RWPE2 (cell line): Measurements from ENCODE around the gene BTG2.
A peak's percentile ranks its signal among the peaks of the same experiment; 100 is the strongest.

Experiments used
- ATAC-seq: fragments of 200-7000 bp; cut with Tn5 transposase; 3 replicates; pipeline ENCODE4 v1.9.1; 2021; ENCODE audit warnings: low read depth
- DNase-seq: peaks from one replicate; pipeline ENCODE4 v3.0.0-alpha.2; 2020; ENCODE audit warnings: low spot score
- H3K27ac ChIP-seq: fragments of 450-650 bp; 2 replicates; pipeline ENCODE4 v1.5.1; 2017; ENCODE audit warnings: mild to moderate bottlenecking; ENCODE audit not compliant: poor library complexity, severe bottlenecking
- H3K27me3 ChIP-seq: fragments of 250-450 bp; sonication (Bioruptor Pico); 2 replicates; pipeline ENCODE4 v1.5.1; 2021; ENCODE audit warnings: mild to moderate bottlenecking, moderate library complexity; ENCODE audit not compliant: insufficient read depth, poor library complexity, severe bottlenecking
- H3K36me3 ChIP-seq: fragments of 250-450 bp; sonication (Bioruptor Pico); 2 replicates; pipeline ENCODE4 v1.5.1; 2020; ENCODE audit warnings: low read depth, mild to moderate bottlenecking, moderate library complexity
- H3K4me1 ChIP-seq: fragments of 250-450 bp; sonication (Bioruptor Pico); 2 replicates; pipeline ENCODE4 v1.5.1; 2021; ENCODE audit warnings: mild to moderate bottlenecking, moderate library complexity; ENCODE audit not compliant: insufficient read depth, poor library complexity, severe bottlenecking
- H3K4me3 ChIP-seq: fragments of 250-450 bp; sonication (Bioruptor Pico); 2 replicates; pipeline ENCODE4 v1.5.1; 2021; ENCODE audit warnings: mild to moderate bottlenecking, moderate library complexity; ENCODE audit not compliant: severe bottlenecking
- H3K9me3 ChIP-seq: fragments of 250-450 bp; sonication (Bioruptor Pico); 2 replicates; pipeline ENCODE4 v1.5.1; 2021; ENCODE audit warnings: mild to moderate bottlenecking, moderate library complexity; ENCODE audit not compliant: severe bottlenecking
- CTCF ChIP-seq: fragments of 450-650 bp; IDR thresholded peaks from one replicate; pipeline ENCODE4 v1.5.1; 2017; ENCODE audit warnings: mild to moderate bottlenecking, moderate library complexity; ENCODE audit not compliant: poor library complexity, severe bottlenecking

Gene BTG2

GRCh38 chr1:203317429-203318228, 12.3 kb downstream of the BTG2 start:
- no peaks in the 10 kb centered on the region for H3K27me3 ChIP-seq
- no peaks in the 10 kb centered on the region for H3K4me1 ChIP-seq
- H3K27ac ChIP-seq = no peak overlapping the region

GRCh38 chr1:203318229-203318517, 12.9 kb downstream of the BTG2 start:
- ATAC-seq (no peak), DNase-seq (no peak)
- Histone ChIP-seq H3K4me3 (no peak overlapping the region), H3K27me3 (no peaks in the 10 kb centered on the region), H3K4me1 (no peaks in the 10 kb centered on the region), H3K36me3 (no peaks in the 10 kb centered on the region), H3K9me3 (no peaks in the 10 kb centered on the region), H3K27ac (no peak overlapping the region)
- no peak for TF ChIP-seq CTCF

More at GRCh38 chr1:203317429-203318228, 12.3 kb downstream of the BTG2 start:
- H3K4me3 ChIP-seq = no peak overlapping the region
- H3K9me3 ChIP-seq = no peaks in the 10 kb centered on the region
- no peak for ATAC-seq
- H3K36me3 ChIP-seq = no peaks in the 10 kb centered on the region
- DNase-seq = no peak
- no peak for TF ChIP-seq CTCF

GRCh38 chr1:203320591-203321272, 15.4 kb downstream of the BTG2 start:
- H3K36me3 ChIP-seq = no peaks in the 10 kb centered on the region
- H3K4me3 ChIP-seq = no peak overlapping the region
- no peak for DNase-seq
- peak; percentile 70 for ATAC-seq
- no peak overlapping the region for H3K27ac ChIP-seq
- no peaks in the 10 kb centered on the region for H3K4me1 ChIP-seq
- no peak for TF ChIP-seq CTCF
- H3K9me3 ChIP-seq = no peaks in the 10 kb centered on the region
- H3K27me3 ChIP-seq = no peaks in the 10 kb centered on the region

GRCh38 chr1:203321273-203322052, 16.1 kb downstream of the BTG2 start:
- Histone ChIP-seq H3K9me3 (no peaks in the 10 kb centered on the region), H3K36me3 (no peaks in the 10 kb centered on the region), H3K27me3 (no peaks in the 10 kb centered on the region), H3K4me1 (peaks cover under 1% of the 10 kb centered on the region), H3K4me3 (no peak overlapping the region), H3K27ac (no peak overlapping the region)
- no peak for TF ChIP-seq CTCF
- ATAC-seq (no peak), DNase-seq (no peak)
